H1 (cell line): ENCODE measurements around the gene SPATA16. TPM values are rescaled to one million over a fixed set of nuclear protein-coding genes. Genes with fewer than 3 reads are reported as not detected.

Source experiments
- CTCF ChIA-PET: fragments of 300-600 bp; sonication (Branson Sonifier 250); formaldehyde crosslinking; loops from one replicate; lab custom pipeline; 2021; ENCODE audit not compliant: partially characterized antibody; lab: Charles Lee
- POLR2A ChIA-PET: fragments of 300-600 bp; sonication (Branson Sonifier 250); formaldehyde crosslinking; loops from one replicate; lab custom pipeline; 2021; ENCODE audit warnings: inconsistent platforms; ENCODE audit not compliant: partially characterized antibody; lab: Charles Lee
- DNase-seq, 2 experiments: peaks; one replicate each; pipeline versions ENCODE4 v3.0.0 to v3.0.0-alpha.2; 2010 to 2022; ENCODE audit warnings: low spot score in 2 of 2, low read depth in 1 of 2, mixed read lengths in 1 of 2
- FAIRE-seq: peaks from 2 replicates; lab custom pipeline; 2011; peaks lifted over from hg19 to GRCh38; lab: Jason Lieb, UNC
- H2AFZ ChIP-seq: 2 replicates; pipeline ENCODE4 v1.8.1; 2012; ENCODE audit warnings: low read length, inconsistent platforms
- H2AK5ac ChIP-seq: 2 replicates; pipeline ENCODE4 v1.6.1; 2013; ENCODE audit warnings: low read depth, low read length
- H2BK120ac ChIP-seq: replicated peaks from 2 replicates; pipeline ENCODE3; 2013; ENCODE audit warnings: low read depth, low read length, inconsistent platforms
- H2BK12ac ChIP-seq: 2 replicates; pipeline ENCODE4 v1.6.1; 2013; ENCODE audit warnings: low read depth, low read length
- H2BK15ac ChIP-seq: 2 replicates; pipeline ENCODE4 v1.6.1; 2013; ENCODE audit warnings: low read length
- H2BK20ac ChIP-seq: 2 replicates; pipeline ENCODE4 v1.6.1; 2013; ENCODE audit warnings: low read length
- H2BK5ac ChIP-seq: 2 replicates; pipeline ENCODE4 v1.6.1; 2013; ENCODE audit warnings: low read depth, low read length
- H3K14ac ChIP-seq: 2 replicates; pipeline ENCODE4 v1.6.1; 2013; ENCODE audit warnings: inconsistent platforms; ENCODE audit not compliant: insufficient read length
- H3K18ac ChIP-seq: 2 replicates; pipeline ENCODE4 v1.6.1; 2013; ENCODE audit warnings: low read length; ENCODE audit errors: extremely low read depth
- H3K23ac ChIP-seq: 2 replicates; pipeline ENCODE4 v1.6.1; 2013; ENCODE audit warnings: inconsistent platforms; ENCODE audit not compliant: insufficient read length
- H3K23me2 ChIP-seq: 2 replicates; pipeline ENCODE4 v1.6.1; 2013; ENCODE audit warnings: low read depth, low read length
- H3K27ac ChIP-seq: 2 replicates; pipeline ENCODE4 v1.6.1; 2011; ENCODE audit warnings: low read depth, low read length, inconsistent platforms
- H3K27me3 ChIP-seq, 4 experiments: replicated peaks in 1 of 4; 1 replicate in 1 of 4; 2 replicates in 3 of 4; pipeline versions ENCODE4 v1.6.1 to v1.8.1; 2011 to 2013; ENCODE audit warnings: low read length in 3 of 4, mild to moderate bottlenecking in 3 of 4, inconsistent platforms in 2 of 4, mixed read lengths in 2 of 4, moderate library complexity in 1 of 4; ENCODE audit not compliant: control insufficient read depth in 3 of 4, insufficient read depth in 3 of 4; ENCODE audit errors: extremely low read depth in 1 of 4
- H3K36me3 ChIP-seq, 4 experiments: 2 replicates each; pipeline versions ENCODE4 v1.6.1 to v1.8.1; 2011 to 2013; ENCODE audit warnings: mild to moderate bottlenecking in 4 of 4, low read length in 3 of 4, moderate library complexity in 2 of 4, control low read depth in 1 of 4, inconsistent platforms in 1 of 4; ENCODE audit not compliant: insufficient read depth in 4 of 4, control insufficient read depth in 2 of 4
- H3K4ac ChIP-seq: replicated peaks from 2 replicates; pipeline ENCODE3; 2013; ENCODE audit warnings: low read length, low read depth, mixed read lengths, inconsistent platforms; ENCODE audit not compliant: insufficient read length
- H3K4me1 ChIP-seq, 4 experiments: replicated peaks in 1 of 4; 1 replicate in 1 of 4; 2 replicates in 3 of 4; pipeline versions ENCODE4 v1.6.1 to v1.8.1; 2011 to 2013; ENCODE audit warnings: low read length in 3 of 4, inconsistent platforms in 2 of 4, mixed read lengths in 1 of 4; ENCODE audit not compliant: insufficient read depth in 4 of 4, control insufficient read depth in 3 of 4
- H3K4me2 ChIP-seq, 2 experiments: 2 replicates each; pipeline versions ENCODE4 v1.6.1 to v1.8.1; 2011 to 2013; ENCODE audit warnings: low read depth in 2 of 2, low read length in 2 of 2, control low read depth in 1 of 2, inconsistent platforms in 1 of 2, mild to moderate bottlenecking in 1 of 2; ENCODE audit not compliant: insufficient read depth in 1 of 2
- H3K4me3 ChIP-seq, 4 experiments: fragments of 200-600, 300-600 bp in 1 of 4; sonication (generic), shearing (Covaris generic), sonication (Bioruptor Twin) in 1 of 4; 2 replicates each; pipeline versions ENCODE4 v1.5.1 to v1.8.1; 2011 to 2016; ENCODE audit warnings: low read length in 4 of 4, low read depth in 3 of 4, control low read depth in 2 of 4, inconsistent platforms in 2 of 4, mild to moderate bottlenecking in 2 of 4, mixed read lengths in 1 of 4, moderate library complexity in 1 of 4; ENCODE audit not compliant: insufficient read depth in 2 of 4; ENCODE audit errors: extremely low read depth in 1 of 4
- H3K56ac ChIP-seq: replicated peaks from 2 replicates; pipeline ENCODE3; 2013; ENCODE audit warnings: low read depth, mild to moderate bottlenecking, mixed read lengths, low read length, inconsistent platforms; ENCODE audit not compliant: insufficient read length
- H3K79me1 ChIP-seq: 2 replicates; pipeline ENCODE4 v1.6.1; 2013; ENCODE audit warnings: low read depth, low read length, control low read depth
- H3K79me2 ChIP-seq, 2 experiments: 2 replicates each; pipeline versions ENCODE4 v1.6.1 to v1.8.1; 2012 to 2013; ENCODE audit warnings: low read length in 2 of 2, mild to moderate bottlenecking in 2 of 2, inconsistent platforms in 1 of 2; ENCODE audit not compliant: insufficient read depth in 2 of 2, control insufficient read depth in 1 of 2
- H3K9ac ChIP-seq, 4 experiments: replicated peaks in 1 of 4; 1 replicate in 1 of 4; 2 replicates in 3 of 4; pipeline versions ENCODE4 v1.6.1 to v1.8.1; 2011 to 2013; ENCODE audit warnings: low read depth in 3 of 4, low read length in 3 of 4, control low read depth in 2 of 4, mild to moderate bottlenecking in 2 of 4, moderate library complexity in 2 of 4, inconsistent platforms in 1 of 4; ENCODE audit errors: extremely low read depth in 1 of 4
- H3K9me3 ChIP-seq, 2 experiments: 2 replicates each; pipeline versions ENCODE4 v1.6.1 to v1.8.1; 2012 to 2013; ENCODE audit warnings: mild to moderate bottlenecking in 2 of 2, moderate library complexity in 2 of 2, control low read depth in 1 of 2, inconsistent platforms in 1 of 2, low read depth in 1 of 2, low read length in 1 of 2, mixed read lengths in 1 of 2; ENCODE audit not compliant: insufficient read depth in 2 of 2
- H4K20me1 ChIP-seq, 2 experiments: replicated peaks in 1 of 2; 2 replicates each; pipeline versions ENCODE3 to v1.8.1; 2011 to 2013; ENCODE audit warnings: inconsistent platforms in 2 of 2, low read length in 2 of 2, mild to moderate bottlenecking in 1 of 2; ENCODE audit not compliant: insufficient read depth in 2 of 2, control insufficient read depth in 1 of 2
- H4K5ac ChIP-seq: 2 replicates; pipeline ENCODE4 v1.6.1; 2013; ENCODE audit warnings: low read length, low read depth, mixed read lengths, inconsistent platforms; ENCODE audit not compliant: insufficient read length
- H4K8ac ChIP-seq: 2 replicates; pipeline ENCODE4 v1.8.0; 2013; ENCODE audit warnings: mild to moderate bottlenecking, moderate library complexity, low read length, inconsistent platforms; ENCODE audit not compliant: insufficient read depth; ENCODE audit errors: extremely low read depth
- H4K91ac ChIP-seq: replicated peaks from 2 replicates; pipeline ENCODE3; 2013; ENCODE audit warnings: low read length, mixed read lengths, inconsistent platforms; ENCODE audit not compliant: insufficient read length
- EGR1 ChIP-seq: IDR thresholded peaks from 2 replicates; pipeline ENCODE4 v1.6.1; 2011; ENCODE audit warnings: low read depth, low read length, borderline replicate concordance
- MAX ChIP-seq: IDR thresholded peaks from 2 replicates; pipeline ENCODE4 v1.6.1; 2012; ENCODE audit warnings: inconsistent platforms
- SIRT6 ChIP-seq: IDR thresholded peaks from one replicate; pipeline ENCODE4 v1.7.1; 2012; ENCODE audit warnings: low read length, inconsistent platforms
- WGBS, 2 experiments: shearing (Covaris generic) in 1 of 2; methylation state at CpG; one replicate each; pipeline versions ENCODE4 v1.1.6 to v1.1.7; 2013 to 2015; ENCODE audit warnings: low lambda C conversion rate in 2 of 2, mixed read lengths in 2 of 2, inconsistent platforms in 1 of 2, low coverage in 1 of 2, missing lambda C conversion rate in 1 of 2; ENCODE audit not compliant: insufficient replicate concordance in 2 of 2, insufficient coverage in 1 of 2, insufficient read length in 1 of 2; ENCODE audit errors: extremely low coverage in 1 of 2, missing lambda C conversion rate in 1 of 2; 5-methylcytosine and 5-hydroxymethylcytosine counted together
- polyA plus RNA-seq, 7 experiments: library from polyadenylated mRNA; depleted of rRNA in 3 of 7; stranded (reverse) in 5 of 7; unstranded in 2 of 7; fragments of >200 nt in 5 of 7; fragments of 200-250 nt in 2 of 7; gene quantifications; 1 replicate in 5 of 7; 2 replicates in 1 of 7; 4 replicates in 1 of 7; pipeline versions ENCODE4 v1.2.1 to v1.2.3, GENCODE V29; 2011 to 2013; ENCODE audit warnings: missing spikeins in 2 of 7, mixed read lengths in 2 of 7
- total RNA-seq: library from RNA; stranded (reverse); fragmentation: NEBNext Ultra II Directional; extraction: Animal tissue kit (Norgen Biotek cat#: 25700); gene quantifications from 2 replicates; pipeline ENCODE4 v1.2.1, GENCODE V29; 2021

SPATA16 gene
- total and polyA plus RNA-seq, 2 of the 8 experiments (the other 6 are each of a cell fraction or from before 2014, with no cell fraction given) = 0.05 to 2.7 TPM

DNA sequence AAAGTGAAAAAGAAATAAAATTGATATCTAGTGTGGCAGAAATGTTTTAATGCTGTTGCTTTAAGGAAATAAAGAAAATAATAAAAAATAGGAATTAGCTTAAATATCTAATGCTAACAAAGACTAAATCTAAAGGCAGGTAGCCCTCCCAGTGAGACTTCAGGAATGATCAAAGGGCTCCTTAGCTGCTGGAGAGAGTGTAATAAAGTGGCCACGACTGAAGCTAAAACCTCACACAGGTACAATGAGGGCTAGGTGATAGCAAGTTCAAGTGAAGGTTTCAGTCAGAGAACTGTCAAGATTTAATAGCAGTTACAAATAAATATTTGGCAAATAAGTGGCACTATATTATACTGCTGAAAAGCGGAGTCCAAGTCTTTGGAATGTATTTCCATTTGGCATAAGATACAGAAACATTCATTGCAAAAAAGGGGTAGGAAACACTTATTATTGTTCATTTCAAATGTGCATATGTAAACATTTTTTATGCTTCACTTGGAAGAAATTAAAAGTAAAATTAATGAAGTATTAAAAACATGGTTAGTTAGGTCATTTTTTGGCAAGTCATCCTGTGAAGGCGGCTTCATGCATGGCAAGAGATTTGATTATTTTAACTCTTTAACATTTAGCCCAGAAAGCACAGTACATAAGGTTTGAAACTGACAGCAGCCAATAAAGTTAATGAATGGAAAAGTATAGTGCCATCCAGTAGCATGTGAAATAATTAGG lies 222.3 kb downstream of the SPATA16 start:
- 0 out of 2 replicates have a peak overlapping the region, but pooled peaks have one; percentile 76 for H2AFZ ChIP-seq
- POLR2A ChIA-PET = no interaction called here
- no peak overlapping the region for H3K23ac ChIP-seq
- H3K18ac ChIP-seq = no peak overlapping the region; the same call in 1 of the 2 replicates
- H4K8ac ChIP-seq = no peak overlapping the region
- no peak overlapping the region for H2BK20ac ChIP-seq
- H3K23me2 ChIP-seq = no peaks in the 10 kb centered on the region
- H3K79me1 ChIP-seq = no peaks in the 10 kb centered on the region
- peak overlapping the region in 1 of 4 experiments; percentile 8; a peak in 1 of 7 replicates for H3K9ac ChIP-seq
- no peak overlapping the region for H3K4me3 ChIP-seq
- CTCF ChIA-PET = no interaction called here
- no peaks in the 10 kb centered on the region for H3K79me2 ChIP-seq
- no peak overlapping the region for H3K4me2 ChIP-seq
- no peaks in the 10 kb centered on the region for H3K36me3 ChIP-seq
- no peak overlapping the region for H2BK120ac ChIP-seq
- H2AK5ac ChIP-seq = no peak overlapping the region
- H3K56ac ChIP-seq = no peak overlapping the region
- DNase-seq (no peak), FAIRE-seq (no peak)
- 76% methylated on average over 3 of the region's 3 CpGs; no CpG with 5 or more reads in 1 of the 2 experiments for WGBS, 2 experiments
- H3K27ac ChIP-seq = no peak overlapping the region
- H4K91ac ChIP-seq = no peak overlapping the region
- no peak overlapping the region for H2BK12ac ChIP-seq
- H3K4ac ChIP-seq = no peak overlapping the region
- peaks cover 0 to 8% (median 3%) of the 10 kb centered on the region in 4 experiments; a peak in 2 of 7 replicates for H3K4me1 ChIP-seq
- no peaks in the 10 kb centered on the region for H4K20me1 ChIP-seq
- H3K9me3 ChIP-seq = no peaks in the 10 kb centered on the region
- no peak overlapping the region for H2BK15ac ChIP-seq
- H2BK5ac ChIP-seq = no peak overlapping the region
- no peak overlapping the region for H4K5ac ChIP-seq
- H3K27me3 ChIP-seq = no peaks in the 10 kb centered on the region
- H3K14ac ChIP-seq = no peak overlapping the region
- TF ChIP-seq MAX (no peak), SIRT6 (no peak), EGR1 (no peak)
